Immature natural killer cell (primary cell): Measurements from ENCODE around the gene PTPRT. TPM values are rescaled to one million over a fixed set of nuclear protein-coding genes. Genes with fewer than 3 reads are reported as not detected.

Experiments
- DNase-seq, 3 donors: peaks; one replicate each; pipeline ENCODE4 v3.0.0; 2022; ENCODE audit warnings: mixed read lengths in 1 of 3
- H3K27ac Mint-ChIP-seq, 6 donors: one replicate each; pipeline ENCODE4 v1.8.0; 2020; ENCODE audit warnings: mixed read lengths in 6 of 6, mild to moderate bottlenecking in 5 of 6, inconsistent platforms in 4 of 6, moderate library complexity in 3 of 6
- H3K27me3 Mint-ChIP-seq, 3 donors: one replicate each; pipeline ENCODE4 v1.8.0; 2020 to 2021; ENCODE audit warnings: low read depth in 3 of 3, mild to moderate bottlenecking in 3 of 3, mixed read lengths in 3 of 3, moderate library complexity in 3 of 3, inconsistent platforms in 1 of 3
- H3K36me3 Mint-ChIP-seq, 3 donors: one replicate each; pipeline ENCODE4 v1.8.0; 2020; ENCODE audit warnings: mixed read lengths in 3 of 3, inconsistent platforms in 2 of 3, mild to moderate bottlenecking in 2 of 3
- H3K4me1 Mint-ChIP-seq, 2 donors: one replicate each; pipeline ENCODE4 v1.8.0; 2020; ENCODE audit warnings: inconsistent platforms in 2 of 2, mild to moderate bottlenecking in 2 of 2, mixed read lengths in 2 of 2, moderate library complexity in 1 of 2
- H3K4me3 Mint-ChIP-seq, 5 donors: one replicate each; pipeline ENCODE4 v1.8.0; 2020; ENCODE audit warnings: mild to moderate bottlenecking in 5 of 5, mixed read lengths in 5 of 5, inconsistent platforms in 3 of 5, moderate library complexity in 3 of 5
- H3K9me3 Mint-ChIP-seq, 6 donors: one replicate each; pipeline ENCODE4 v1.8.0; 2020; ENCODE audit warnings: mild to moderate bottlenecking in 6 of 6, mixed read lengths in 6 of 6, inconsistent platforms in 4 of 6, moderate library complexity in 3 of 6
- polyA plus RNA-seq, 3 donors: library from polyadenylated mRNA; unstranded; fragments of 300-500 nt; fragmentation: Illumina TruSeq; gene quantifications; one replicate each; pipeline ENCODE4 v1.2.3, GENCODE V29; 2021

Gene PTPRT
- polyA plus RNA-seq, 3 donors from 2014 or later = not detected

GRCh38 chr20:42474646-42475045 lies 715.1 kb downstream of the PTPRT start:
- no peak for DNase-seq
- H3K27me3 Mint-ChIP-seq = peaks cover 3% of the 10 kb centered on the region in 3 donors
- peaks cover 0 to 6% (median 2%) of the 10 kb centered on the region in 6 donors for H3K9me3 Mint-ChIP-seq
- H3K4me1 Mint-ChIP-seq = no peaks in the 10 kb centered on the region
- H3K27ac Mint-ChIP-seq = no peak overlapping the region
- no peak overlapping the region for H3K4me3 Mint-ChIP-seq
- no peaks in the 10 kb centered on the region for H3K36me3 Mint-ChIP-seq

- Mint-ChIP-seq H3K27ac (no peak overlapping the region), H3K9me3 (peaks cover 0 to 6% (median 2%) of the 10 kb centered on the region in 6 donors), H3K27me3 (peaks cover 0 to 2% (median 1%) of the 10 kb centered on the region in 3 donors), H3K4me1 (no peaks in the 10 kb centered on the region), H3K4me3 (no peak overlapping the region), H3K36me3 (no peaks in the 10 kb centered on the region)
- no peak for DNase-seq
Measured at GRCh38 chr20:42472198-42472597, 717.5 kb downstream of the PTPRT start.

GRCh38 chr20:42461965-42462593 lies 727.6 kb downstream of the PTPRT start:
- Mint-ChIP-seq H3K4me1 (no peaks in the 10 kb centered on the region), H3K36me3 (no peaks in the 10 kb centered on the region), H3K9me3 (peaks cover 0 to 19% (median 5%) of the 10 kb centered on the region in 6 donors), H3K27ac (no peak overlapping the region), H3K27me3 (peaks cover 0 to 3% (median 0%) of the 10 kb centered on the region in 3 donors), H3K4me3 (no peak overlapping the region)
- no peak for DNase-seq

GRCh38 chr20:42461291-42461690 lies 728.4 kb downstream of the PTPRT start:
- Mint-ChIP-seq H3K4me3 (no peak overlapping the region), H3K36me3 (no peaks in the 10 kb centered on the region), H3K9me3 (peaks cover 0 to 14% (median 5%) of the 10 kb centered on the region in 6 donors), H3K27me3 (peaks cover 0 to 3% (median 0%) of the 10 kb centered on the region in 3 donors), H3K27ac (no peak overlapping the region), H3K4me1 (no peaks in the 10 kb centered on the region)
- DNase-seq = no peak

- no peak overlapping the region for H3K4me3 Mint-ChIP-seq
- no peak for DNase-seq
- H3K27ac Mint-ChIP-seq = no peak overlapping the region
Measured at GRCh38 chr20:42447270-42447669, 742.4 kb downstream of the PTPRT start.

GRCh38 chr20:42444799-42445198 lies 744.9 kb downstream of the PTPRT start:
- no peaks in the 10 kb centered on the region for H3K36me3 Mint-ChIP-seq
- no peak for DNase-seq
- no peak overlapping the region for H3K27ac Mint-ChIP-seq
- H3K4me3 Mint-ChIP-seq = no peak overlapping the region
- H3K4me1 Mint-ChIP-seq = no peaks in the 10 kb centered on the region
- peaks cover 0 to 5% (median 3%) of the 10 kb centered on the region in 6 donors for H3K9me3 Mint-ChIP-seq
- peaks cover 0 to 4% (median 0%) of the 10 kb centered on the region in 3 donors for H3K27me3 Mint-ChIP-seq

More at GRCh38 chr20:42447270-42447669, 742.4 kb downstream of the PTPRT start:
- Mint-ChIP-seq H3K4me1 (no peaks in the 10 kb centered on the region), H3K27me3 (peaks cover 0 to 5% (median 2%) of the 10 kb centered on the region in 3 donors), H3K36me3 (no peaks in the 10 kb centered on the region), H3K9me3 (peaks cover 2 to 11% (median 4%) of the 10 kb centered on the region in 6 donors)

GRCh38 chr20:42443200-42443599 lies 746.5 kb downstream of the PTPRT start:
- no peak overlapping the region for H3K4me3 Mint-ChIP-seq
- peaks cover 0 to 4% (median 0%) of the 10 kb centered on the region in 3 donors for H3K27me3 Mint-ChIP-seq
- H3K27ac Mint-ChIP-seq = no peak overlapping the region
- H3K9me3 Mint-ChIP-seq = peaks cover 0 to 9% (median 3%) of the 10 kb centered on the region in 6 donors
- H3K36me3 Mint-ChIP-seq = no peaks in the 10 kb centered on the region
- no peaks in the 10 kb centered on the region for H3K4me1 Mint-ChIP-seq
- no peak for DNase-seq

- peaks cover 0 to 9% (median 3%) of the 10 kb centered on the region in 6 donors for H3K9me3 Mint-ChIP-seq
- H3K4me3 Mint-ChIP-seq = no peak overlapping the region
- H3K27me3 Mint-ChIP-seq = peaks cover 0 to 4% (median 0%) of the 10 kb centered on the region in 3 donors
- DNase-seq = no peak
- H3K36me3 Mint-ChIP-seq = no peaks in the 10 kb centered on the region
- H3K27ac Mint-ChIP-seq = no peak overlapping the region
- no peaks in the 10 kb centered on the region for H3K4me1 Mint-ChIP-seq
Measured at GRCh38 chr20:42442716-42443115, 747.0 kb downstream of the PTPRT start.

GRCh38 chr20:42441864-42442331 lies 747.8 kb downstream of the PTPRT start:
- Mint-ChIP-seq H3K4me1 (no peaks in the 10 kb centered on the region), H3K27me3 (peaks cover 0 to 4% (median 0%) of the 10 kb centered on the region in 3 donors), H3K9me3 (peaks cover 0 to 5% (median 3%) of the 10 kb centered on the region in 6 donors), H3K27ac (no peak overlapping the region), H3K4me3 (no peak overlapping the region), H3K36me3 (no peaks in the 10 kb centered on the region)
- DNase-seq = no peak

GRCh38 chr20:42441196-42441863 lies 748.4 kb downstream of the PTPRT start:
- Mint-ChIP-seq H3K27ac (no peak overlapping the region), H3K9me3 (peaks cover 0 to 5% (median 3%) of the 10 kb centered on the region in 6 donors), H3K27me3 (peaks cover 0 to 4% (median 0%) of the 10 kb centered on the region in 3 donors), H3K4me3 (no peak overlapping the region), H3K36me3 (no peaks in the 10 kb centered on the region), H3K4me1 (no peaks in the 10 kb centered on the region)
- DNase-seq = no peak

GRCh38 chr20:42435230-42435629 lies 754.5 kb downstream of the PTPRT start:
- Mint-ChIP-seq H3K9me3 (peaks cover 0 to 5% (median 0%) of the 10 kb centered on the region in 6 donors), H3K4me1 (no peaks in the 10 kb centered on the region), H3K4me3 (no peak overlapping the region)

GRCh38 chr20:42432496-42433334 lies 757.0 kb downstream of the PTPRT start:
- Mint-ChIP-seq H3K4me3 (no peak overlapping the region), H3K27me3 (peaks cover 0 to 2% (median 2%) of the 10 kb centered on the region in 3 donors), H3K36me3 (no peaks in the 10 kb centered on the region), H3K4me1 (no peaks in the 10 kb centered on the region), H3K27ac (no peak overlapping the region), H3K9me3 (peaks cover 0 to 13% (median 4%) of the 10 kb centered on the region in 6 donors)
- DNase-seq = no peak

More at GRCh38 chr20:42435230-42435629, 754.5 kb downstream of the PTPRT start:
- Mint-ChIP-seq H3K27me3 (peaks cover 0 to 2% (median 0%) of the 10 kb centered on the region in 3 donors), H3K36me3 (no peaks in the 10 kb centered on the region), H3K27ac (no peak overlapping the region)
- no peak for DNase-seq

GRCh38 chr20:42430598-42430997 lies 759.1 kb downstream of the PTPRT start:
- Mint-ChIP-seq H3K9me3 (peaks cover 0 to 19% (median 9%) of the 10 kb centered on the region in 6 donors), H3K4me1 (no peaks in the 10 kb centered on the region), H3K4me3 (no peak overlapping the region), H3K27ac (no peak overlapping the region), H3K36me3 (no peaks in the 10 kb centered on the region), H3K27me3 (peaks cover 0 to 2% (median 2%) of the 10 kb centered on the region in 3 donors)
- no peak for DNase-seq
